ENCODE data around the gene ARMC9. TPM values are rescaled to one million over a fixed set of nuclear protein-coding genes. Genes with fewer than 3 reads are reported as not detected.

ARMC9 gene
- total RNA-seq, 3 donors from 2014 or later = 10.9 to 32.2 (median 11.9) TPM

- DNase-seq (no peak), ATAC-seq (no peak)
- Histone ChIP-seq H3K36me3 (ENCODE audit: low read depth) (no peaks in the 10 kb centered on the region), H3K4me3 (no peak overlapping the region), H3K4me1 (ENCODE audit: low read depth) (no peaks in the 10 kb centered on the region), H3K9me3 (no peaks in the 10 kb centered on the region)
- TF ChIP-seq CTCF (IDR thresholded peaks at IDR 0.05) = no peak
- intact Hi-C loops (cut with DNase I, micrococcal nuclease) = no loop called here
Observed at GRCh38 chr2:231331533-231331932, 133.1 kb downstream of the ARMC9 start.

GRCh38 chr2:231332388-231332787, 134.0 kb downstream of the ARMC9 start:
- H3K36me3 ChIP-seq (ENCODE audit: low read depth) = no peaks in the 10 kb centered on the region
- H3K4me1 ChIP-seq (ENCODE audit: low read depth) = no peaks in the 10 kb centered on the region
- no peak for ATAC-seq
- no peaks in the 10 kb centered on the region for H3K9me3 ChIP-seq
- H3K4me3 ChIP-seq = no peak overlapping the region
- TF ChIP-seq CTCF (IDR thresholded peaks at IDR 0.05) = no peak
- DNase-seq = no peak
- intact Hi-C loops (cut with DNase I, micrococcal nuclease) = no loop called here

GRCh38 chr2:231332872-231333500, 134.6 kb downstream of the ARMC9 start:
- no peaks in the 10 kb centered on the region for H3K4me1 ChIP-seq (ENCODE audit: low read depth)
- intact Hi-C loops (cut with DNase I, micrococcal nuclease) = no loop called here
- TF ChIP-seq CTCF (IDR thresholded peaks at IDR 0.05) = no peak
- no peak for ATAC-seq
- H3K36me3 ChIP-seq (ENCODE audit: low read depth) = no peaks in the 10 kb centered on the region
- no peak for DNase-seq
- no peak overlapping the region for H3K4me3 ChIP-seq
- no peaks in the 10 kb centered on the region for H3K9me3 ChIP-seq

- Histone ChIP-seq H3K36me3 (ENCODE audit: low read depth) (no peaks in the 10 kb centered on the region), H3K4me1 (ENCODE audit: low read depth) (no peaks in the 10 kb centered on the region), H3K9me3 (no peaks in the 10 kb centered on the region), H3K4me3 (no peak overlapping the region)
- DNase-seq = no peak
- intact Hi-C loops (cut with DNase I, micrococcal nuclease) = no loop called here
- TF ChIP-seq CTCF (IDR thresholded peaks at IDR 0.05) = no peak
- ATAC-seq = no peak
Observed at GRCh38 chr2:231334179-231334930, 135.9 kb downstream of the ARMC9 start.

GRCh38 chr2:231334981-231335380, 136.6 kb downstream of the ARMC9 start:
- H3K4me3 ChIP-seq = no peak overlapping the region
- ATAC-seq (no peak), DNase-seq (no peak)
- no peaks in the 10 kb centered on the region for H3K9me3 ChIP-seq
- no peaks in the 10 kb centered on the region for H3K36me3 ChIP-seq (ENCODE audit: low read depth)
- no peak for TF ChIP-seq CTCF (IDR thresholded peaks at IDR 0.05)
- no peaks in the 10 kb centered on the region for H3K4me1 ChIP-seq (ENCODE audit: low read depth)
- intact Hi-C loops (cut with DNase I, micrococcal nuclease) = no loop called here
